NCI-H1105 treated with DMSO at 0.1 percent for 48 hours (cell line): ENCODE data around the gene PM20D2.

Source experiments
- DNase-seq: peaks from one replicate; lab custom pipeline; 2025; lab: John Stamatoyannopoulos, UW

Gene PM20D2

GRCh38 chr6:89145091-89145955 lies 532 bp upstream of the PM20D2 start:
- DNase-seq, result peak; percentile 51

GRCh38 chr6:89146718-89147700 lies 1.2 kb downstream of the PM20D2 start:
- peak; percentile 53 for DNase-seq

DNA sequence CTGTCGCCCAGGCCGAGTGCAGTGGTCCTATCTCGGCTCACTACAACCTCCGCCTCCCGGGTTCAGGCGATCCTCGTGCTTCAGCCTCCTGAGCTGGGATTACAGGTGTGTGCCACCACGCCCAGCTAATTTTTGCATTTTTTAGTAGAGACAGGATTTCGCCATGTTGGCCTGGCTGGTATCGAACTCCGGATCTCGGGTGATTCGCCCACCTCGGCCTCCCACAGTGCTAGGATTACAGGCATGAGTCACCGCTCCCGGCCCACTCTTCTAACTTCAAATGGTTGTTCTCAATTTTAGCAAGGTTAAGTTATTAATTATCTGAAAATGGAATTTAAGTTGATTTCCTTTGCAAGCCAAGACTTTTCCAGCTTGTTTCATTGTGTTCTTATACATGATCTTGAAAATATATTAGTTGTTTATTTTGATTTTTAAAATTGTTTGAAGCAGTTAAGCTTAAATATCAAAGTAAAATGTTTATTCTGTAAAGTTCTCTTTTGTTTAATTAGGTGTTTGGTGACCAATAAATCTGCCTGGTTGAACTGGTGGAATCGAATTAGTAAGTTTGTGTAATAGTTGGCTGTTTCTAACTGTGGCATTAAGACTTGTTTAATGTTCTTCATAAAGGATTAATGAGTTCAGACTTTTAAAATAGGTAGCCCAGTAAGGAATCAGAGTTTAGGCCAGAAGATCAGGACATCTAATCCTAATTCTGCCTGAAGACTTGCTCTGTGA lies 2.3 kb downstream of the PM20D2 start:
- no peak for DNase-seq

DNA sequence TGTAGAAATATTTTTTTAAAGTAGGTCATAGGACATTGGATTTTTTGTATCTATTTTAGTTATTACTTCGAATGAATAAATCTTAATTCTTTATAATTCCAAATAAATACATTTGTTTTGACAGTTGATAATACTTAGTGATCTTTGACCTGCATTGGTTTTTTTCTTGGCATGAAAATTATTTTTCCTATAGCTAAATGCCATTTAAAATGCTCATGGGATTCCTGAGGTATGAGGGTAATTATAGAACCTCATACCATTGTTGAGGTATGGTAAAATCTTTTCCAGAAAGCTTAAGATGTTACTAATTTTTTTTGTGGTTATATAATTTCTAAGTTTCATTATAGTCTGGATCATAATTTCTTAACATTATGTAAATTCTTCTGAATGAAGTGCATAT lies 8.3 kb downstream of the PM20D2 start:
- DNase-seq, result no peak

DNA sequence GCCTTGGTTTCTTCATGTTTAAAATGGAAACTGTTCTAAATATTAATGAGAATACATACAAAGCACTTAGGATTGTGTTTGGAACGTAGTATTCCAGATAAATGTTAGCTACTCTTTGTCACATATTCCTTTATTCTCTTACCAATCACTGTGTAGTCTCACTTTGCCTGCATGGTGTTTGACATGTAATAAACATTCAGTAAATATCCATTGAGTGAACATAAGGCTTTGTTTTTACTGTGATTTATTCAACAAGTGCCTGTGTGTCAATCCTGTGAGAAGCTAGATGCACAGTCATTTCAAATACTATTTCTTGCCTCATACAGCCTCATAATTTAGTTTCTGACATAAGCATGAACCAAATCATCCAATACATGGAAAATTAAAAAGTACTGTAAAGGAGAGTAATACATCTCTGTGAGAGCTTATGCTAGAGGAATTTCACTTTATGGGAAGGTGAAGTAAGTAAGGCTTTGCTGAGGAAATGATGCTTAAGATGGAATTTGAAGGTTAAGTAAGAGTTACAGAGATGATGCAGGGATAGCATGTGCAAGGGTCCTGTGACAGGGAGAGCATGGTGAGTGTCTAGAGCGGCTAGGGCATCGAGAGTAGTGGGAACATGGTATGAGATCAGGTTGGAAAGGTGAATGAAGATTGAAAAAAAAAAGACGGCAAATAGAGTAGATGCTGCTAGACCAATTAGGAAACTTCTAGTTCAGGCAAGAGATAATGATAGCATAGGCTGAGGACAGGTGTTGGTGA lies 14.7 kb downstream of the PM20D2 start:
- DNase-seq, result no peak

- DNase-seq, result no peak
Observed at GRCh38 chr6:89161326-89162046, 15.6 kb downstream of the PM20D2 start.

- no peak for DNase-seq
Observed at GRCh38 chr6:89162047-89162371, 16.2 kb downstream of the PM20D2 start.

GRCh38 chr6:89172131-89172530 lies 26.3 kb downstream of the PM20D2 start:
- no peak for DNase-seq

GRCh38 chr6:89173634-89174033 lies 27.8 kb downstream of the PM20D2 start:
- DNase-seq, result no peak

GRCh38 chr6:89180112-89180511 lies 34.3 kb downstream of the PM20D2 start:
- no peak for DNase-seq

DNA sequence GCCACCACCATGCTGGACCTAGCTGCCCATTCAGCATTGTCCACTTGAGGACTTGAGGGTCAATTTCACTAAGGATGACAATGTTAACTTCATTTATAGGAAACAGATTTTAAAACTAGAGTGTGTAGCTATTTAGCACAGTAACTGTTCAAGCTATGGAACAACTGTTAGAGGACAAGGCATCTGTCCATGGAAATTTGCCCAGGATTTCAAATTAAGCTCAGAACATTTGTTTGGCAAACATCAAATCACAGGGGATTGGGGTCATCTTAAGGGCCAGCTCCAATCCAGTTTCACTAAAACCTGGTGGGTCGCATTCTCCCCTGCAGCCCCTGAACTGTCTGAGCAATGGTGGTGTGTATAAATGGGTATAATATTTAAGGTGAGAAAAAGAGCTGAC lies 35.1 kb downstream of the PM20D2 start:
- no peak for DNase-seq

DNA sequence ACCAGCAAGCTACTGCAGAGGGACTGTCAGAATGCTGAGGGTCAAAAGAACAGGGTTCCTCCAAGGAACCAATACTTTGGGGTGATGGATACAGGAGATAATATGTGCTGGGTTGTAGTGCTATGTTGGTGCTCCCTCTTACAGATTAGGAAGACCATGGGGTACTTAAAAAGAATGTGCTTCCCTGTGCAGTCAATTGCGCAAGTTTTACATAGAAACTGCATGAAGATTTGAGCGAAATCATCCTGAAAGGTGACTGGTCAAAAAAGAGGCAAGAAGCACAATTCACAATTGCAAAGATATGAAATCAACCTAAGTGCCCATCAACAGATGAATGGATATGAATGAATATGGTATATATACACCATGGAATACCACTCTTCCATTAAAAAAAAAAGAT lies 37.4 kb downstream of the PM20D2 start:
- no peak for DNase-seq

DNA sequence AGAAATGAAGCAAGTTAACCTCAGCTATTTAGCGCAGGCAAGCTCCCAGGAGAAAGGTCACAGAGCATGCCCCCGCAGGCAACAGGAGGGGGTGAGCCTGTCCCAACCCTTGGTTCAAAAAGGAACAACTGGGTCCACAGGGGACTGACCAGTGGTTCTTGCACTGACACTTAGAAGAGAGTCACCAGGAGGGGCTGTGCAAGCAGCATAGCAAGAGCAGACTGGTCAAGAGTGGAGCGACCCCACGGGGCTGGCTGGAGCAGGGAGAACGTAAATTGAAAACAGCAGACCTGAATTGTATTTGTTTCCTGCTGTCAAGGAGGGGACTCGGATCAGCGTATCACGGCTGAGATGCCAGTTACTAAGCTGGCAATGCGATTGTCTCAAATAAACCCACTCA lies 38.5 kb downstream of the PM20D2 start:
- no peak for DNase-seq

DNA sequence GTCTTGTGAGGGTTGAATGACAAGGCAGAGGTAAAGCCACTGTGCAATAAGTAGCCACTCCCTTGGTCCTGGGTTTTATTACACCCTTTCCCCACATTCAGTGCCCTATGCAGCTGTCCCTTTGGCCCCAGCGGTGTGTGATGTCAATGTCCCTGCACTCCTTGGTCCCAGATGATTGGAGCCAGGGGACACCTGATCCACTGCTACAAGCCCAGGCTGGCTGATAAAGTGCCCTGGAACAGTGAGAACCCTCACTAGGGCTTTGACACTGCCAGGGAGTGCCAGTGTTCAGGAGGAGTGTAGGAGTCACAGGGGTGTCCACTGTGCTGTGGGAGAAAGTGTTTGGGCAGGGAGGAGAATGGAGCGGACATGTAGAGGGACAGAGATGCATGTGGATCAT lies 40.9 kb downstream of the PM20D2 start:
- DNase-seq, result no peak

- no peak for DNase-seq
Observed at GRCh38 chr6:89187504-89187903, 41.6 kb downstream of the PM20D2 start.

- DNase-seq, result no peak
Observed at GRCh38 chr6:89190741-89191140, 44.9 kb downstream of the PM20D2 start.

DNA sequence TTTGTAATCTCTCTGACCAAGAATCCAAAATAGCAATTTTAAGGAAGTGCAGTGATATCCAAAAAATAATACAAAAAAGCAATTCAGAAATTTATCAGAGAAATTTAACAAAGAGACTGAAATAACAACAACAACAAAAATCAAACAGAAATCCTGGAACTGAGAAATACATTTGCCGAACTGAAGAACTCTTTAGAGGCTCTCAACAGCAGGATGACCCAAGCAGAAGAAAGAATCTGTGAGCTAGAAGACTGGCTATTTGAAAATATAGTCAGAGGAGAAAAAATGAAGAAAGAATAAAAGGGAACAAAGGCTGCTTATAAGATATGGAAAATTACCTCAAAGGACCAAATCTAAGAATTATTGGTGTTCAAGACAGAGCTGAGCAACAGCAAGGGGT lies 48.7 kb downstream of the PM20D2 start:
- DNase-seq, result no peak

- DNase-seq, result no peak
Observed at GRCh38 chr6:89197141-89197540, 51.3 kb downstream of the PM20D2 start.

- no peak for DNase-seq
Observed at GRCh38 chr6:89198235-89198634, 52.4 kb downstream of the PM20D2 start.

DNA sequence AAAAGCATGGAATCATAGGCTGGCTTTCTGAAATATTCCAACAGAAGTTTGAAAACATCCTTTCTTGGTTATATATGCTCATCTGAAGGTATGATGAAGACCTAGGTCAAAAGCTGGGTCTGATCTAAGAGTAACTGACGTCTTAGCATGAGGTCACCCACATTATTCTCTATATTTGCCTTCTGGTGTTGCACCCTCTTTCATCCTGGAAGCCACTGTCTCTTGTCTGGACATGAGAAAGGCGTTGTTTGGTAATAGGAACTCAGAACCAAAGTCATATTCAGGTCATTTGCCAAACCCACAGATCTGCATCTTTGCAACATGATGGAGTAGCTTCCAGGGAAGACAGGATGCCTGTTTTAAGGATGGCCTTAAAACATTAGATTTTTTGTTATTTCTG lies 53.7 kb downstream of the PM20D2 start:
- no peak for DNase-seq

- no peak for DNase-seq
Observed at GRCh38 chr6:89200706-89201215, 54.9 kb downstream of the PM20D2 start.
